ENCODE results near the gene CLIC3.

Gene CLIC3

GRCh38 chr9:136992819-136993369 is 3.5 kb downstream of the CLIC3 start:
- Histone ChIP-seq H3K9me3 (ENCODE audit: insufficient read depth, low read length) (no peaks in the 10 kb centered on the region), H3K4me2 (ENCODE audit: low read length) (peak overlapping the region; percentile 96), H3K27me3 (ENCODE audit: low read depth, low read length) (peaks cover 15% of the 10 kb centered on the region), H3K4me1 (ENCODE audit: low read length) (peaks cover 15% of the 10 kb centered on the region; the same call in 1 of the 2 replicates), H3K36me3 (replicated peaks; ENCODE audit: low read depth, low read length) (peaks cover 7% of the 10 kb centered on the region), H3K4me3 (ENCODE audit: low read length) (peak overlapping the region; percentile 87), H3K27ac (ENCODE audit: low read length) (peak overlapping the region; percentile 70), H2AFZ (ENCODE audit: low read depth, low read length) (no peak overlapping the region), H3K9ac (ENCODE audit: low read length) (peak overlapping the region; percentile 72), H4K20me1 (ENCODE audit: insufficient read depth, low read length) (no peaks in the 10 kb centered on the region), H3K79me2 (ENCODE audit: low read length) (peaks cover 8% of the 10 kb centered on the region; the same call in 1 of the 2 replicates)
- no peak for TF ChIP-seq CTCF (IDR thresholded peaks at IDR 0.05; ENCODE audit: low read depth, low read length)
- no peak for TF ChIP-seq EZH2phosphoT487 (IDR thresholded peaks at IDR 0.05; ENCODE audit: low read depth)

GRCh38 chr9:136991993-136992818 is 4.2 kb downstream of the CLIC3 start, which contains the start of gene PAXX:
TSS of gene PAXX (plus strand) at chr9:136992422. CDS start at chr9:136992444, 22 bp downstream.
- H3K9ac ChIP-seq (ENCODE audit: low read length), result peak within 1 kb of the TSS; percentile 72
- no peaks in the 10 kb centered on the region for H3K9me3 ChIP-seq (ENCODE audit: insufficient read depth, low read length)
- H3K27me3 ChIP-seq (ENCODE audit: low read depth, low read length), result peaks cover 8% of the 10 kb centered on the region
- 0 out of 2 replicates have a peak within 1 kb of the TSS, but pooled peaks have one; percentile 71 for H2AFZ ChIP-seq (ENCODE audit: low read depth, low read length)
- peaks cover 7% of the 10 kb centered on the region for H3K36me3 ChIP-seq (replicated peaks; ENCODE audit: low read depth, low read length)
- TF ChIP-seq CTCF (IDR thresholded peaks at IDR 0.05; ENCODE audit: low read depth, low read length), result no peak
- no peaks in the 10 kb centered on the region for H4K20me1 ChIP-seq (ENCODE audit: insufficient read depth, low read length)
- peak within 1 kb of the TSS; percentile 70 for H3K27ac ChIP-seq (ENCODE audit: low read length)
- H3K4me3 ChIP-seq (ENCODE audit: low read length), result peak within 1 kb of the TSS; percentile 87
- H3K4me1 ChIP-seq (ENCODE audit: low read length), result peaks cover 10% of the 10 kb centered on the region; the same call in 1 of the 2 replicates
- H3K4me2 ChIP-seq (ENCODE audit: low read length), result peak within 1 kb of the TSS; percentile 96
- peaks cover 8% of the 10 kb centered on the region; the same call in 1 of the 2 replicates for H3K79me2 ChIP-seq (ENCODE audit: low read length)

- Histone ChIP-seq H2AFZ (ENCODE audit: low read depth, low read length) (no peak overlapping the region), H3K4me2 (ENCODE audit: low read length) (no peak overlapping the region), H3K4me3 (ENCODE audit: low read length) (no peak overlapping the region), H3K36me3 (replicated peaks; ENCODE audit: low read depth, low read length) (peaks cover 7% of the 10 kb centered on the region), H3K4me1 (ENCODE audit: low read length) (peaks cover 7% of the 10 kb centered on the region; the same call in 1 of the 2 replicates), H3K9ac (ENCODE audit: low read length) (no peak overlapping the region), H3K79me2 (ENCODE audit: low read length) (peaks cover 8% of the 10 kb centered on the region; the same call in 1 of the 2 replicates), H4K20me1 (ENCODE audit: insufficient read depth, low read length) (no peaks in the 10 kb centered on the region), H3K9me3 (ENCODE audit: insufficient read depth, low read length) (no peaks in the 10 kb centered on the region), H3K27me3 (ENCODE audit: low read depth, low read length) (no peaks in the 10 kb centered on the region), H3K27ac (ENCODE audit: low read length) (no peak overlapping the region)
- TF ChIP-seq CTCF (IDR thresholded peaks at IDR 0.05; ENCODE audit: low read depth, low read length) (no peak), EZH2phosphoT487 (IDR thresholded peaks at IDR 0.05; ENCODE audit: low read depth) (no peak)
These were observed 6.0 kb downstream of the CLIC3 start for GRCh38 chr9:136990242-136990911.

- no peak overlapping the region for H3K9ac ChIP-seq (ENCODE audit: low read length)
These were observed 7.5 kb downstream of the CLIC3 start for GRCh38 chr9:136988872-136989271.

More at GRCh38 chr9:136988872-136989271, 7.5 kb downstream of the CLIC3 start:
- peaks cover 4% of the 10 kb centered on the region for H3K36me3 ChIP-seq (replicated peaks; ENCODE audit: low read depth, low read length)
- no peaks in the 10 kb centered on the region for H3K27me3 ChIP-seq (ENCODE audit: low read depth, low read length)
- TF ChIP-seq EZH2phosphoT487 (IDR thresholded peaks at IDR 0.05; ENCODE audit: low read depth) (no peak), CTCF (IDR thresholded peaks at IDR 0.05; ENCODE audit: low read depth, low read length) (no peak)
- H3K4me1 ChIP-seq (ENCODE audit: low read length), result peaks cover 7% of the 10 kb centered on the region; the same call in 1 of the 2 replicates
- no peak overlapping the region for H3K4me3 ChIP-seq (ENCODE audit: low read length)
- no peaks in the 10 kb centered on the region for H3K9me3 ChIP-seq (ENCODE audit: insufficient read depth, low read length)
- no peak overlapping the region for H3K27ac ChIP-seq (ENCODE audit: low read length)
- H3K4me2 ChIP-seq (ENCODE audit: low read length), result no peak overlapping the region
- H3K79me2 ChIP-seq (ENCODE audit: low read length), result peaks cover 8% of the 10 kb centered on the region; the same call in 1 of the 2 replicates
- no peaks in the 10 kb centered on the region for H4K20me1 ChIP-seq (ENCODE audit: insufficient read depth, low read length)
- H2AFZ ChIP-seq (ENCODE audit: low read depth, low read length), result no peak overlapping the region
